DOHH2 (cell line): Measurements from ENCODE around the gene NAB1.

Source experiments
- CTCF ChIP-seq: fragments of 200-600 bp; sonication (generic); IDR thresholded peaks from one replicate; pipeline ENCODE4 v1.5.1; 2014; ENCODE audit warnings: antibody characterized with exemption, mild to moderate bottlenecking, low read depth, low read length; ENCODE audit not compliant: poor library complexity, severe bottlenecking
- EZH2phosphoT487 ChIP-seq: fragments of 200-600 bp; sonication (generic); IDR thresholded peaks from 2 replicates; pipeline ENCODE4 v1.6.1; 2017; ENCODE audit warnings: borderline replicate concordance, mild to moderate bottlenecking, antibody characterized with exemption, low read length, moderate library complexity, mixed read lengths

- no peak for TF ChIP-seq CTCF
- no peak for TF ChIP-seq EZH2phosphoT487
Observed at GRCh38 chr2:190618030-190618429, 30.9 kb upstream of the NAB1 start.
